GM19240 (cell line): ENCODE measurements around the gene PELI2.

Experiments used
- DNase-seq: peaks from one replicate; pipeline ENCODE4 v3.0.0; 2011; ENCODE audit warnings: low spot score; ENCODE audit not compliant: insufficient read length

PELI2 gene, protein sequence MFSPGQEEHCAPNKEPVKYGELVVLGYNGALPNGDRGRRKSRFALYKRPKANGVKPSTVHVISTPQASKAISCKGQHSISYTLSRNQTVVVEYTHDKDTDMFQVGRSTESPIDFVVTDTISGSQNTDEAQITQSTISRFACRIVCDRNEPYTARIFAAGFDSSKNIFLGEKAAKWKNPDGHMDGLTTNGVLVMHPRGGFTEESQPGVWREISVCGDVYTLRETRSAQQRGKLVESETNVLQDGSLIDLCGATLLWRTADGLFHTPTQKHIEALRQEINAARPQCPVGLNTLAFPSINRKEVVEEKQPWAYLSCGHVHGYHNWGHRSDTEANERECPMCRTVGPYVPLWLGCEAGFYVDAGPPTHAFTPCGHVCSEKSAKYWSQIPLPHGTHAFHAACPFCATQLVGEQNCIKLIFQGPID

DNA sequence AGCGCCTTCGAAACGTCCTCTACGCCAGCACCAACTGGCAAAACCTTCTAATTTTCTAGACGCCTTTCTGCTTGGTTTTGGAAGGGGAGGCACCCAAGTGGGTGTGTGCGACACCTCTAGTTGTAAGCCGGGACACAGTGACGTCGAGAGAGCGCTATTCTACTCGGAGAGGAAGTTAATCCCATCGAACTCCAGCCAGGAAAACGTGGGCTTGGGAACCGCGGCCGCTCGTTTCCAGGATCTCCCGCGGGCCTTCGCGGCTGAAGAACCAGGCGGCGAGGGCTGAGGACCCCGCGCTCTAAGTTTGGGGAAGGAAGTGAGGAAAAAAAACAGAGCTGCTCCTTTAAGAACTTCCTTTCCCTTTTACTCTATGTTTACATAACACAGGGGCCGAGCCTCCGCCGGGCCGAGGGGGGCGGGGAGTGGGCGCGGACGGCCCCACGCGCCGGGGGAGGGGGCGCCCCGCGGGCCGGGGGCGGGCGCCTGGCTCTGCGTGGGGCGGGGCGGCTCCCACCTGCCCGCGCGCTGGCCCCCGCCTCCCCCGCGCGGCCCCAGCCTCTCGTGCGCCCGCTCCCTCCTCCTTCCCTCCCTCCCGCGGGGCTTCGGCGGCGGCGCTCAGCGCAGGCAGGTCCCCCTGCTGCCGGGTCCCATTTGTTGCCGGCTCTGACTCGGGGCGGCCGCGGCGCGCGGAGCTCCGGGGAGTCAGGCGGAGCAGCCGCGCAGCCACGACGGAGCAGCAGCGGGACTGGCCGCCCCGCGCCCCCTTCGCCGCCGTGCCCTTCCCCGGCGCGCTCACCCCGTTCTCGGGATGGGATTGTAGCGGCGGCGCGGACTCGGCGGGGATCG, at the start of gene PELI2:
Gene PELI2 (plus strand): TSS at position 647 of the 846 bp plus-strand sequence. CDS start 250 bp downstream, outside the sequence.
- peak; percentile 15 for DNase-seq

DNA sequence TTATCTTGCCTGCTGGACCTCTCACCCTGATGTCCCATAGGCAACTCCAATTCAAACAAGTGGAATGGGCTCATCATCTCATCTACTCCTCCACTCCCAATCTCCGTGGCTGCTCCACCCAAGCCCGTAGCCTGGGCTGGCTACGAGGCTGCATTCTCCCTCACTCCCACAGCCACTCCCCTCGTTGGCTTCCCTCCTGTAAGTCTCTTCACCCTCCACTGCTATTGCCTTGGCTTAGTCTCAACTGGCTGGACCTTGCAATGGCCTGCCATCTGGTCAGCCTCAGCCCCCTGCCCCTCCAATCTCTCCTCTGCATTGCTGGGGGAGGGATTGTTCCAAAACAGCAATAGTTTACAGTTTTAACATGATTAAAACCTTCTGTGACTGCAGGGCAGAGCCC, 44.4 kb upstream of the PELI2 start:
- no peak for DNase-seq

DNA sequence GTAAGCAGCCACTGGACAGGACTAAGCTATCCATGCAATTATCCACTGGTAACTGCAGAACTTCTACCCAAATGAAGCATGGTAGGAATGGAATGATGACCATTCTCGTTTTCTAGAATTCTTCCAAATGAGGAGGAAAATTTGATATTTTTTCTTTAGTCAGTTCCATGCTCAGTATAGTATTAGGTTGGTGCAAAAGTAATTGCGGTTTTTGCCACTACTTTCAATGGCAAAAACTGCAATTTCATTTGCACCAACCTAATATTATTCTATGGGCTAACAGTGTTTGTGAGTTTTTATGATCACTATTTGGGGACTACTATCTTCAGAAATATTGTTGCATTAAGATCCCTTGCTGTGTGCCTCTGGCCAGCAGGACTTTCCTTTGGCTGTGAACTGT, 42.9 kb upstream of the PELI2 start:
- no peak for DNase-seq

DNA sequence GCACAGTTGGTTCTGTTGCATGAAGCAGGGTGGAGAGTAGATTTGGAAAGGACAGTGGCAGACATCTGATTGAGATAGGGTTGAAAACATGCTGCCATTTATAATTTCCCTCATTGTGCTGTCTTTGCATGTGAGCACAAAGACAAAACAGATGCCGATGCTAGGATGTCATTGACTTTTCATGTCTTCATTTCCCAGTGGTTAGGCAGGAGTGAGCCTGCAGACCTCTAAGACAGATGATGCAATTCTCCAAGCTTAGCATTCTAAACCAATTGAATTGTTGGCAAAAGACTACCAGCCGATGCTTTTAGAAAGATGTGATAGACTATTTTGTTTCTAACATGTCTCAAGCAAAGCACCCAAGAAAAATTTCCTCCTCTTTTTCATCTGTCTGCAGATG, 37.1 kb upstream of the PELI2 start:
- no peak for DNase-seq

DNA sequence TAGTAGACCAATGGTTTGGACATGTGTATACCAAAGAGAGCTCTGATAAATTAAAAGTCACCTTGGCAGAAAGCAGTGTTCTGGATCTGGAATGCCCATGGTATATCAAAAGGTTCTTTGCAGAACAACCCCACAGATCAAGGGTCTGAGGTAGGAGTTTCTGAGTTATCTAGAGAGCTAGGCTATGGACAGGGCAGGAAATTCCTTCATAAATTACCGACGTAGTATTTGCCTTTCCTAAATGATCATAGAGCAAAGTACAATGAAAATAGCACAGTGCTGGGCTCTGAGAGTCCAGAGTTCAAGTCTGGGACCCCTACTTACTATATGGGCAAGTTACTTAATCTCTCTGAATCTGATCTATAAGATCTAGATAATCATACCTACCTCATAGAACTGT, 35.3 kb upstream of the PELI2 start:
- DNase-seq = no peak

DNA sequence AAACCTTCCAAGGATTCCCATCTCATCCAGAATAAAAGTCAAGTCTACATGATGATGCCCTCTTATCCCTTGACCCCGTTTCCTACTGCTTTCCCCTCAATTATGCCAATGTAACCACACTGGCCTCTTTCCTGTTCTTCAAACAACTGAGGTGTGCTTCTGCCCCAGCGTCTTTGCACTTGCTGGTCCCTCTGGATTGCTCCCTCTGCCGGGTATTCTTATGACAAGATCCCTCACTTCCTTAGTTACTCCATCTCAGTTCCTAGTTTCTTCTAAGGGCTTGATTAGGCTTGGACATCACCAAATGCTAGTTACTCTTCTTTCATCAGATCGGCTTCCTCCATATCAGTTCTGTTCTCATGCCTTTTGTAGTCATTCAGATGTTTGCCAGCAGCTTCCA, 32.7 kb upstream of the PELI2 start:
- DNase-seq = no peak

DNA sequence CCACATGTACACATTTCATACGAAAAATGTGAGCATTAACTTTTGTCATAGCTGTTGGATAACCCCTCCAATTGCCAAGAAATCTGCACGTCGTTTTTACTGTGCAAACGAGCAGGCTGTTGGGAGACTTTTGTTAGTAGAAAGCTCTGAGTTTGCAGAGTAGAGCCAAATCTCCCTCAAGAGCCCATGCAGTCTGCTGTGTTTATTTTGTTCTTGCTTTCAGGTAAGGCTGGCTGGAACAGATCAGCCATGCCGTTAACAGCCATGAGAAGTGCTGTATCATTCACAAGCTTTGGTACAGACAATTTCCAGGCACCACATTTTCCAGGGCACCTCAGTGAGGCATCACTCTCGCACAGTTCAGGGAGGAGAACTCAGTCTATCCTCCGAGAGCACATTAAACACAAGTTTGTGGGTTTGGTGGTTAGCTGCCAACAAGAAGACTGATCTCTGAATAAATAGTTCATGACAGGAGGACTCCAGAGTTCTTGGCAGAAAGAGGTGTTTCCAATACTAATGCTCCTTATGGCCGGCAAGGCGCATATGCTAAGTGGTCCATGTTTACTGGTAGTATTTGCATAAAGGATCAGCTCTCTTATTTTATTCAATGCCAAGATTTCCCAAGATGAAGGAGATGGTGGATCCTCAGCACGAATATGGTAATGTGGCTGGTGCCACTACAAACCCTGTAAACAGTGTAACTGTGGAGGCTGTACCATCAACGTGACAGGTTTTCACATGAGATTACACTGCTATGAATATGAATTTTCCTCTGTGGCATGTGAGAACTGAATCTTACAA, 30.3 kb upstream of the PELI2 start:
- no peak for DNase-seq

DNA sequence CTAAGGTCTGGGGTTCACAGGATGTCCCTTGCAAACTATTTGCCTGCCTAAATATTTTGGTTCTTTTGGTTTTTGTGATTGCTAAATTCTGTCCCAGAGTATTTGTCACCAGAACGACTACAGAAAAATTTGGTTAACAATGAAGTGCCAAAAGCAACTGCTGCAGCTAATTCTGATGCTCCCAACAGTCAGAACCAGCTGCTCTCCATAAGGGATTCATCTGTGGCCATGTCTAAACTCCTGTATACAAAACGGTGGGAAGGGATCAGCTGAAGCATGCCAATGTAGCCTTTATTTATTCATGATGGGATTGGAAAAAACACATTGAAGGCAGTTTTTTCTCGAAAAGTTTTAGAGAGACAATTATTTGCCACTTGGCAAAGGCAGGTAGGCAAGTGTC, 29.3 kb upstream of the PELI2 start:
- no peak for DNase-seq

DNA sequence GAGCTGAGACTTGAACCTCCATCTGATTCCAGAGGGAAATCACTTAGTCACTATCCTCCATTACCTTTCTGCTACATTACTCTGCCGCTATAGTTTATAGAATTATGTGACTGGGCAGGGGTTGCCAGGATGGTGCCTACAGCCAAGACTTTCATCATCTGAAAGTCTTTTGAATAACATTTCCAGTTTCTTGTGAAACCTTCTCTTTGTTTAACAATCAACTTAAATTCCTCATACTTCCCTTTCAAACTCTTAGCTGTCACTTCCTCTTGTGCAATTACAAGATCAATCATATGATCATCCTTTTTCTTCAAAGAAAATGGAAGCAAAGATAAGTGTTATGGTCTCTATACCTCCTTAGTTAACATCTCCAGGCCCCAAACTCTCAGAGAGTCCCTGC, 25.4 kb upstream of the PELI2 start:
- DNase-seq = no peak

DNA sequence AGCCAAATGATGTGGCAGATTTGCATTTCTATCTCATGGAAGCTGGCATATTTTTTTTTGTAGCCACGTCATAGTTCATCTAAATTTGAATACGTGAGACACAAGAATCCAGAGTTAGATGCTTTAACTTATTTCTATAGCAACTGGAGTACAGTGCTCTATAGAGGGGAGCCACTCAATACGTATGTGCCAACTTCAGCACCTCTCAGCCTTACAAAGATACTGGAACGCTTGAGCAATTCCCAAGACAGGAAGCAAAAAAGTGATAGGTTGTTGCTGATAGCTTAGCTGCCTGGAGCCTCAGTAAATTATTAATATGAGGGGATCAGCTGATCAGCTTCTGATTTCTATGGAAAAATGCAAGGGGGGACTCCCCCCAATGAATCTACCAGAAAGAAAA, 24.1 kb upstream of the PELI2 start:
- DNase-seq = no peak

DNA sequence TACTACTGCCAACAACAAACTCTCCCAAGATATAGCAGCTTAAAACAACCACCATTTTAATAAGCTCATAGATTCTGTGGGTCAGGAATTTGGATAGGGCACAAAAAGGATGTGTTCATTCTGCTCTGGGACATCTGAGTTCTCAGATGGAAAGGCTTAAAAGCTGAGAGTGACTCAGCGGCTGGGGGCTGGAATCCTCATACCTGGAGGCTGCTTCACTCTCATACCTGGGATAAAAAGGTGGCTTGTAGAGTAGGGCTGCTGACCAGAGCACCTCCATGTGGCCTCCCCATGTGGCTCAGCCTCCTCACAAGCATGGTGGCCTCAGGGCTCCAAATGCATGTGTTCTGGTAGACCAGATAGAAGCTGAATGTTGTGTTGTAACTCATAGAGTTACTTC, 20.2 kb upstream of the PELI2 start:
- DNase-seq = no peak

DNA sequence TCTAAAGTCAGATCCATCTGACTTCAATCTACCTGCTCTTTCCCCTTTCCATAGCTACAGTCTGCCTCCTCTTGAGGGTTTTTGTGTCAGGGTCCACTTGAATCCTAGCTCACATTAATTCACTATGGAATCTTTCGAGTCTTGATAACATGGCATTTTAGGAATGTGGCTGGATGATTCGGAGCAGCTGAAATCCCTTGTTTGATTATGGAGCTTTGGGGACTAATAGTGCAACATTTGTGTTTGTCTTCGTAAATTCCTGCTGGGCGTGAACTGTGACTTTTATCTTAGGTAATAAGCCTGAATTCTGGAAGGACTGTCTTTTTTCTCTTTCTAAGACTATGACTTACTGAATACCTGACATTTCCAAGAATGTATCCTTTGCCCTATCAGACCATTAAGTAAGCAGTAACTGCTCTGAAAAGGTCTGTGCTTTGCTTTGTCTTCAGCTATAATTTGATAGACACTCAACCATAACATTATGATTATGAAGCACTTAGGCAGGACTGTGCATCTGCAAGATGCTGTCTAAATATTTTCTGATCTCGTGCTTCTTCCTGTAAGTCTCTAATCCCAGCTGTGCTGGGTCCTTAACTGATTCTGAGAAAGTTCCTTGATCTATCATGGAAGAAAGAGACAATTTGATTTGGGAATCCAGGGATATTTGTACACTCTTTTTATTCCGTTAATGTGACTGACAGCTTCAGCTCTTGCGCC, 19.0 kb upstream of the PELI2 start:
- DNase-seq = no peak

DNA sequence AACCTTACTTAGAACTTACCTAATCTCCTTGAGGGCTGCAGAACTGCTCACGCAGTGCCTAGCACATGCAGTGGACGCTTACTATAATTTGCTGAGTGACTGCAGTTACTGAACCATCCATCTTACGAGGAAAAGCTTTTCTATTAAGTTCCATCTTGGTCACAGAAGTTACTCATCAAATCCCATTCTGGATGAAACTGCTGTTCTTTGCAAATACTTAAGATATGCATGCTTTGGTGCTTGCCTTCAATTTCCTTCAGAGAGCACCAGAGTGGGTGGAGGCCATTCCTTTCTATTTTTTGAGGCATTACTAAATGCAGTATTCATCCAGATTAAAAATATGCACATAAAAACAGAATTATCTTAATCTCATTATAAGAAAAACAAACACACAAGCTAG, 17.7 kb upstream of the PELI2 start:
- DNase-seq = no peak

DNA sequence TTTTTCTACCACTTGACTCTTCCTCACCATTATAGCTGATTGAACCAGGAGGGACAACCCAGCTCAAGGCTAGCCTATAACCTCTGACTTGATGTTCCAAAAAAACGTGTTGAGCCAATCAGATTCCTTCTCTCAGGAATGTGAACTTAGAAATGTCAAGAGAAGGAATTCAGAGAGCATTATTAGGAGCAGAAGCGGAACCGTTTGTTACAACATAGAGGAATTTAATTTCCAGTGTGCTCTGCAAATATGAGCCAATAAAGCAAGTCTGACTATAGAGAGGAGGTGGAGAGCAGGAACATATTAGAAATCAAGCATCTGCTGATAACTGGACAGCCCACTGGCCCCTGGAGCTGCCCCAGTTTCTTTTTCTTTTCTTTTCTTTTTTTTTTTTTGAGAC, 15.3 kb upstream of the PELI2 start:
- no peak for DNase-seq

DNA sequence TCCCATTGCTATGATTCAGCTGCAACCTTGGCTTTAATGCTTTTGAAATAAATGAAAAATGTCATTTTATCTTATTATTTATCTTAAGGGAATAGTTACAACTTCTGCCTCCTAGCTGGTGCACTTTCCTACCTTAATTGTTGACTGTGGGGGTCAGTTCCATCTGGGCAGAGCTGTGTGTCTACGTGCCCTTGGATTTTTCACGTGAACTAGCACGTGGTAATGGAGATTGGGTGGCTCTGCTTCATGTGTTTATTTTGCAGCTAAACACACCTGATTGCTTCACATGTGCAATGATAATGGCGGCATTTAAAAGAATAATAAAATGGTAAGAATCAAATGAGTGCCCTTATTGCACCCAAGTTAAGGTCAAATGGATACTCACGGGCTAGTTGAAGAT, 10.6 kb upstream of the PELI2 start:
- DNase-seq = no peak

DNA sequence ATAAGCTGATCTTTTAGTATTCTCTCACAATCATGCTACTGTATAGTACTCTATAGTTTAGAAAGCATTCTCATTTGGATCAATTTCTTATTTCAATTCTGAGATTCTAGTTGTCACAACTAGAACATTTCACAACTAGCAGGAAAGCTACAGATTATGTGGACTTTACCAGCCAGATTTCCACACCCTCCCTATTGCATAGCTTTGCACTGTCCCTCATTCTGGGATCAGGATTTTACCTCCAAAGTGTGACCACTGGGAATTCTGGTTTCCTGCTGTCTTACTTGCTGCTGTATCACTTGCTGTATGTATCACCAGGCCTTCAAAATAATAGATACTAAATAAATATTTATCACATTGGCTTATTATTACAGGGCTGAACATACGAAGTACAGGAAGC, 10.2 kb upstream of the PELI2 start:
- no peak for DNase-seq

DNA sequence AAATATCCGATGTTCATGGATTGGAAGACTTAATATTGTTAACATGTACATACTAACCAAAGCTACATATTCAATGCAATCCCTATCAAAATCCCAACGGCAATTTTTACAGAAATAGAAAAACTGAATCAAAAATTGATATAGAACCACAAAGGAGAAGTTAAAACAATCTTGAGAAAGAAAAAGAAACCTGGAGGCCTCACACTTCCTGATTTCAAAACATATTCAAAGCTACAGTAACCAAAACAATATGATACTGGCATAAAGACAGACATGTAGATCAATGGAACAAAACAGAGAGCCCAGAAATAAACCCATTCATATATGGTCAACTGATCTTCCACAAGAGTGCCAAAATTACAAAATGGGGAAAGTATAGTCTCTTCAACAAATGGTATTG, 5.4 kb upstream of the PELI2 start:
- DNase-seq = no peak

DNA sequence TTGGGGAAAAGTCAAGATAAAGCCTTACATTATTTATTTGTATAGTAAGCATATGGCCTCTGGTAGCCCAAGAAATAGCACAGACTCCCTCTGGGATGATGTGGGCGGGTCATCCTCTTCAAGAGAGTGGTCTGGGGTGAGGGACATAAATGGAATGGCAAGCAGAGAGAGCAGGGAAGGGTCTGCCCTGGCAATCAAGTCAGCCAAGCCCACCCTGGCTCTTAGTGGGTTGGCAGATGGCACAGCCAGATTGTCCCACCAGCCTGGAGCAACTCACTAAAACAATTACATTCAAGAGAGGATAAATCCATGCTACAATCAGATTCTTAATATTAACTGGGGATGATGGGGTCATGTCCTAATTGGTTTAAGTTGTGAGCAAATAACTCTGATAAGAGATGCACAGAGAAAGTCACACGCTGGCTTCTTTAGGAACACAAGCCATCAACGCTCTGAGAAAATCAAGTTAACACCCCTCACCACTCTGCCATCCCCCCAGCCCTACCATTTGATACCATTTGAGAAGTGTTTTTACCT, 2.8 kb upstream of the PELI2 start:
- no peak for DNase-seq

DNA sequence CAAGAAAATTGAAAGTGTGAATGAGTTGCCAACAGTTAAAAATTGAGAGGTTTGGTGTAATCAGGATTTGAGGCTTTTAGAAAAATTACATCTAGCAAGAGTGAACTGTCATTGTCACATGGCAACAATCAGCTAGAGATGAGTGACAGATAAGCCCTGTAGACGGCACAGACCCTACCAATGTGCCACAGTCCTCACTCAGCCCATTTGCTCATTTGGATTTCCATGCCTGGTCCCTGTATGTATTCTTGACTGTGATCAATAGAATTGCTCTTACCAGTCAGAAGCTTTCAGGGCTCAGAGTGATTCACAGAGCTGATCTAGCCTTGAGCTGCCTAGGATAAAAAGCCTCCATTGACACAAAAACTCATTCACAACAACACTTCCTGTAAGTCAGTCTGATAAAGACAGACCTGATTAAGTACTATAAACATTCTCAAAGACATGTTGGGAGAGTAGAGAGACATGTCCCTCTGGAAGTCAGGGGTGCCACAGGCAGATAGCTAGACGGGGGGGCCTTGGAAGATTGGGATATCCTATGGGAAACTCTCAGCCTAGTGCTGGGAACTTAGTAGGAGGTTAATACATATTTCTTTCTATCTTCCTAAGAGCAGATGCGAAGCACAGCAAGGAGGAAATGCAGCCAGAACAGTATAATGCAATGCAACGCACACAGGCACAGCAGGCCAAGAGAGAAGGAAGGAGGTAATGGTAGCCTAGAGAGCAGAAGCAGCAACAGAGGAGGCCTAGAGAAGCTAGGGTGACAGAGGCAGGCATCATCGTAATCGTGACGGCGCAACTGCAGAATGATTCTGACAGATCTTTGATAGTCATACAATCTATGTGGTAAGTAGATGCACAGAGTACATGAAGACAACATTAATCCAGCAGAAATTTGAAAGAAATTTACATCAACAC, 2.0 kb upstream of the PELI2 start:
- DNase-seq = no peak

DNA sequence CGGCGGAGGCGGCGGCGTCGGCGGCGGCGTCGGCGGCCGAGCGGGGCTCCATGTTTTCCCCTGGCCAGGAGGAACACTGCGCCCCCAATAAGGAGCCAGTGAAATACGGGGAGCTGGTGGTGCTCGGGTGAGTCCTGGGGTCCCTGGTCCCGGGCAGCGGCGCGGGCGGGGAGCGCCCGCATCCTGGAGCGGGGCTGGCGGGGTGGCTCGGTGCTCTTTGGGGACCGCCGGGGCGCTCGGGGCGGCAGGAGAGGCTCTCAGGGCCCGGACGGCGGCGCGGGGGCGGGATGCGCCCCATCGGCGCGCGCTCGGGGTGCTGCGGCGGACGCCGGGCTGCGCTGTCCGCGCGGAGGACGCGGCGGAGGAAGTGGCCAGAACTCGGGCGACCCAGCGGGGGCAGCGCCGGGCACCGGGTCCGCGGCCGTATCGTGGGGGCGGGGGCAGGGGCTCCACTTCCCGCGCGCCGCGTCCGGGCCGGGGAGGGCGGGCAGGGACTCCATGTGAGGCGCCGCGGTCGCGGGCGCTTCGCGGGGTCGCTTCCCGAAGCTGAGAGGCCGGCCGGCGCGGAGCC, 485 bp downstream of the PELI2 start:
- DNase-seq = no peak
